ENCODE results near the gene AVL9. TPM values are rescaled to one million over a fixed set of nuclear protein-coding genes. Genes with fewer than 3 reads are reported as not detected.
"Not testable (repeated sequence)": the region's sequence is repeated elsewhere in the genome, so short reads cannot be mapped to it uniquely, and the experiment has no call there.

Gene AVL9
- polyA plus RNA-seq, 6 donors from 2014 or later, result 10.7 to 19.8 (median 15.8) TPM

DNA sequence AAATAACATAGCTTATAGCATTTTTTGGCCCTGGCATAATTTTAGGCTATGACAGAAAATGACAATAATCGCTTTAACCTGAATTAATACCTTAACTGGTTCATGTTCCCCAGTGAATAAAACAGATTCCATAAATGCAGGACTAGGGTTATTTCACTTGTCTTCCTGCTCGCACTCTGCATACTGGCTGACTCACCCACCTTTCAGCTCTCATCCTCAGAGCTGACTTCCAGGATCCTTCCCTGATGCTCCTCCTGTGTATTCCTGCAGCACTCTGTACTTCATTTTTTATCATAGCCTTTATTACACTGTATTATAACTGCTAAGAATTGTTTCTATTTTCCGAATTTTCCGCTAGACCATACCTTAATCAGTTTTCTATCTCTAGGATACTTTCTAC lies 123.7 kb downstream of the AVL9 start:
- peaks cover 0 to 13% (median 3%) of the 10 kb centered on the region in 3 donors for H3K4me1 Mint-ChIP-seq
- DNase-seq (no peak), ATAC-seq (ENCODE audit: low read depth in 2 of 2) (no peak)
- peak overlapping the region in 1 of 8 donors; percentile 11 for H3K4me3 Mint-ChIP-seq
- no peaks in the 10 kb centered on the region for H3K27me3 Mint-ChIP-seq
- H3K36me3 Mint-ChIP-seq, result peaks cover 0 to 15% of the 10 kb centered on the region in 2 donors
- no peak overlapping the region for H3K27ac Mint-ChIP-seq
- no peaks in the 10 kb centered on the region for H3K9me3 Mint-ChIP-seq

DNA sequence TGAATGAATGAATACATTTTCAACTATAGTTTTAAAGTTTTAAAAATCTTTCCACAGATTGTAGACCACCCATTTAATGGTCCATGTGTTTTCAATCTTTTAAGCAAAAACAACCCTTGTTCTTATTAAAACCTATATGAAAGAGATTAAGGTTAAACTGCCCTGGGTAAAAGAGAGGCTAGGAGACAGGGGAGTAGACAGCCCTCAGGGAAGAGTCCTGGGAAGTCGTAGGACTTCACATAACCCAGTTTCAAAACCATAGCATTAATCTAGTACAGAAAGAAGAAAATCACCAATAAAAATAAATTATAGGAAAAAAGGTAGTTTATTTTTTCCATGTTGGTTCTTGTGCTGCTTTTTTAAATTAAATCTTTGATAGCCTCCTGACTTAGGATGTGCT lies 124.1 kb downstream of the AVL9 start:
- H3K9me3 Mint-ChIP-seq; H3K27me3 Mint-ChIP-seq; DNase-seq; ATAC-seq (ENCODE audit: low read depth in 2 of 2): not testable (repeated sequence)
- H3K36me3 Mint-ChIP-seq, result peaks cover 0 to 15% of the 10 kb centered on the region in 2 donors
- peak overlapping the region in 1 of 8 donors; percentile 11 for H3K4me3 Mint-ChIP-seq
- peaks cover 0 to 13% (median 3%) of the 10 kb centered on the region in 3 donors for H3K4me1 Mint-ChIP-seq
- H3K27ac Mint-ChIP-seq, result peak overlapping the region in 1 of 6 donors; percentile 12

DNA sequence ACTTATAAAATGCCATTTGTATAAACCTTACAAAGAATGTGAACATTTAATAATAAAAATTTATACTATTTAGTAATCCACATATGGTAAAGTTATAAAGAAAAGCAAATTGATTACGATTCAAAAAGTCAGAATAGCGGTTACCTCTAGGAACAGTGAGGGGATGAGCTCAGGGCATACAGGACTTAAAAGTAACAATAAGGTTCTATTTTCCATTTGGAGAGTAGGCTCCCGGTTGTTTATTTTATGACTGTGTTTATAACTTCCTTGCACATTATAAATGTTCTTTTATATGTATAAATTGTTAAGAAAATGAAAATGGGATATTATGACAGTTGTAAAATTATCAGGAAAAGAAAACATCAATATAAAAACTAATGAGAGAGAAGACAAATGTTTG lies 135.7 kb downstream of the AVL9 start:
- Mint-ChIP-seq H3K4me3 (no peak overlapping the region), H3K9me3 (no peaks in the 10 kb centered on the region), H3K27me3 (no peaks in the 10 kb centered on the region), H3K4me1 (peaks cover 0 to 5% (median 0%) of the 10 kb centered on the region in 3 donors), H3K36me3 (peaks cover 0 to 9% of the 10 kb centered on the region in 2 donors), H3K27ac (no peak overlapping the region)
- ATAC-seq (ENCODE audit: low read depth in 2 of 2), result no peak
- DNase-seq, result no peak

DNA sequence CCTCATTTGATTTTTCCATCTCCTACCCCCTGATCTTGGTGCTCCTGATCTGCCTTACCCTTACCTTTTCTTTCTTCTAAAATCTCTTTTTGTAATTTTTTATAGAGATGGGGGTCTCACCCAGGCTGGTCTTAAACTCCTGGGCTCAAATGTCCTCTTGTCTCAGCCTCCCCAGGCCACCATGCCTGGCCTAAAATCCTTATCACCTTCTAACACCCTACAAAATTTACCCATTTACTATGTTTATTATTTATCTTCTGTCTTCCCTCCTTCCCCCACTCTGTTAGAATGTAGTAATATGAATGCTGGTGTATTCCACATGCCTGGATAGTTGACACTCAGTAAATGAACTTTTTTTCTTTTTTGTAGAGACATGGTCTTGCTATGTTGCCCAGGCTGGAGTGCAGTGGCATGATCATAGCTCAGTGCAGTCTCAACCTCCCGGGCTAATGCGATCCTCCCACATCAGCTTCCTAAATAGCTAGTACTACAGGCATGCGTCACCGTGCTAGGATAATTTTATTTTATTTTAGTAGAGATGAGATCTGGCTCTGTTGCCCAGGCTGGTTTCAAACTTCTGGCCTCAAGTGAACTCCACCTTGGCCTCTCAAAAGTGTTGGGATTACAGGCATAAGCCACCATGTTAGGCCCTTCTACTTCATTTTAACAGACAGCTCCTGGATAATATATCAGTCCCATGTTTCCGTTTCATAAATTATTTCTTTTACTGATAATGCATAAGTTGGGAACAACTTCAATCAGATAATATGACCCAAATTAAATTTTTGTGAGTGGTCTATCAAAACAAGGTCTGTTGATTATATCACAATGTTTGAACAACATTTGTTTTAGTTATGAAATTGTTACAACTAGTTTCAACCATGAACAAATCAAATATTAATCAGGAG lies 136.6 kb downstream of the AVL9 start:
- H3K36me3 Mint-ChIP-seq; H3K4me3 Mint-ChIP-seq; H3K9me3 Mint-ChIP-seq; DNase-seq; H3K27me3 Mint-ChIP-seq; H3K27ac Mint-ChIP-seq; ATAC-seq (ENCODE audit: low read depth in 2 of 2): not testable (repeated sequence)
- H3K4me1 Mint-ChIP-seq, result peaks cover 2 to 13% (median 6%) of the 10 kb centered on the region in 3 donors

DNA sequence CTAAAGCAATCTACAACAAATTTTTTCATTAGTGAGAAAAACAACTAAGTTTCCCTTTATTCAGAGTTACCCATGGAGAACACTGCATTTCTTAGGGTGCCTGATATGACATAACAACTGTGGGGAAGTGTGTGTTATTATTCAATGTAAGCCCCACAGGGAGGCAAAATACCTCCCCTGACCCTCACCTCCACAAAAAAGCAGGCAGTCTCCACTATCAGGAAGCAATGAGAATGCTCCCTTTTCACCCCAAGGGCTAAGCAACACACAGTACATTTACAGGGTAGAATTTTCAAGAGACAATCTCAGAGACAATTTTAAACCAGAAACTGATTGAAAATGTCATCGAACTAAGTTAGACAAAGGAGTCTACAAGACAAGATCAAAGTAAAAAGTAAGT lies 138.2 kb downstream of the AVL9 start:
- Mint-ChIP-seq H3K4me1 (peaks cover 16 to 28% (median 20%) of the 10 kb centered on the region in 3 donors), H3K27ac (peak overlapping the region in 1 of 6 donors; percentile 37)
- not testable (repeated sequence) for H3K4me3 Mint-ChIP-seq; ATAC-seq (ENCODE audit: low read depth in 2 of 2); H3K27me3 Mint-ChIP-seq; DNase-seq; H3K36me3 Mint-ChIP-seq; H3K9me3 Mint-ChIP-seq

DNA sequence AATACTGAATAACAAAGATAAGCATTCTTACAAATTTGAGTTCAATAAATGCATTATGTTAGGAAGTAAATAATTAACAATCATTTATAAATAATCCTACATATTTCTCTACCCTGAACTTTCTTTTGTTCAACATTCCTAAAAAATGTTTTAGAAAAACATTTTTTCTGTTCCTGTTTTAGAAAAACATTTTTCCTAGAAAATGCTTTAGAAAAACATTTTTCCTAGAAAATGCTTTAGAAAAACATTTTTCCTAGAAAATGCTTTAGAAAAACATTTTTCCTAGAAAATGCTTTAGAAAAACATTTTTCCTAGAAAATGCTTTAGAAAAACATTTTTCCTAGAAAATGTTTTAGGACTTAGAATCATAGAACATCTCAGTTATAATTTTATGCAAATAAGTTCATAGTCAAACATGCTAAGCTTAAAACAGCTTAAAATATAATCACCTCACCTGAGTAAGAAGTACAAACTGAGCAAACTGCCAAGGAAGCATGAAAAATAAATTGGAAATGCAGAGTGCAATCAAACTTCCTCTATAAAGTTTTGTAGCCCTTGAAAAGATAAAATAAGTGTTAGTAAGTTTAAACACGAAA lies 139.6 kb downstream of the AVL9 start:
- not testable (repeated sequence) for H3K27ac Mint-ChIP-seq; H3K27me3 Mint-ChIP-seq; DNase-seq; ATAC-seq (ENCODE audit: low read depth in 2 of 2); H3K4me3 Mint-ChIP-seq; H3K36me3 Mint-ChIP-seq; H3K9me3 Mint-ChIP-seq
- peaks cover 24 to 42% (median 31%) of the 10 kb centered on the region in 3 donors for H3K4me1 Mint-ChIP-seq

DNA sequence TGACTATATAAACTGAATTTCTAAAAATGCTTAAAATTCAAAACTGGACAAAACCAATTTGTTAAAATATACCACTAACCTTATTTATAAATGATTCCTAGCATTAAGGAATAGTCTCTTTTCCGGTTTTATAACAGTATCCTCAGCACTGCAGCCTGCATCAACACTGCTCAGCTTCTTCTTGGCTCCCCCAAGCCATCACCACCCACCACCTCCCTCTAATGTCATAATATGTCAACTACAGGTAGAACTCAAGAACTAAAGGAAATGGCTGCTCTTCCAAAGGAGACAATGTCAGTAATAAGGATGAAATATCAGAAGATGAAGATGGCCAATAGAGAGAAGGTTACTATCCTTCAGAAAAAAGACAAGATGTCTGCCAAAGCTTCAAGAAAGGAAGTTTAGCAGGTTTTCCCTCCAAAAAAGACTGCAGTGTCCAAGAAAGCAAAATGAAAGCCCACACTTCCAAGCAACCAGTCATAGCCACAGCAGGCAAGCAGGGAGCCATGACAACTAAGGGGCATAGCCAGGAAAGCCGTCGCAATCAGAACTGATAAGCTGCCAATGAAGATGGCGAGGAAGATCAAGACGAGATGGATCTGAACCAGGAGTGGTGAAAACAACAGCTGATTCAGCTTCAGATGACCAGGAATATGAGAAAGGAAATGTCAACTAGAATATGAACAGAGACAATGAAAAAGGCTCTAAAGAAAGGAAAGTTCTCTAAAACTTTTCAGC lies 141.6 kb downstream of the AVL9 start:
- not testable (repeated sequence) for DNase-seq; H3K36me3 Mint-ChIP-seq; H3K27me3 Mint-ChIP-seq; H3K9me3 Mint-ChIP-seq; ATAC-seq (ENCODE audit: low read depth in 2 of 2)
- H3K4me3 Mint-ChIP-seq, result peak overlapping the region in 4 of 8 donors; percentile 8 to 62 (median 19)
- peaks cover 24 to 52% (median 42%) of the 10 kb centered on the region in 3 donors for H3K4me1 Mint-ChIP-seq
- peak overlapping the region in 4 of 6 donors; percentile 20 to 86 (median 69) for H3K27ac Mint-ChIP-seq

DNA sequence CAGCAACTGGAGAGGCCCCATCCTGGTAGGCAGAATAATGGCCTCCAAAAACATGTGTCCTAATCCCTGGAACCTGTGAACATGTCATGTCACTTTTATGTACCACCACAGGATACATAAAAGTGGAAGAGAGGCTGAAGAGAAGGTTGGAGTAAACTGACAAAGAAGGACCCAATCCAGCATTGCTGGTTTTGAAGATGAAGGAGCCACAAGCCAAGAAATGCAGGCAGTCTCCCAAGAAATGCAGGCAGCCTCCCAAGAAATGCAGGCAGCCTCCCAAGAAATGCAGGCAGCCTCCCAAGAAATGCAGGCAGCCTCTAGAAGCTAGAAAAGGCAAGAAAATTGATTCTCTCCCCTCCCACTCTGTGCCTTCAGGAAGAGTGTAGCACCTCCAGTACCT lies 142.3 kb downstream of the AVL9 start:
- H3K9me3 Mint-ChIP-seq, result peaks cover 0 to 11% (median 7%) of the 10 kb centered on the region in 7 donors
- not testable (repeated sequence) for H3K27me3 Mint-ChIP-seq; ATAC-seq (ENCODE audit: low read depth in 2 of 2); DNase-seq
- H3K4me3 Mint-ChIP-seq, result peak overlapping the region in 4 of 8 donors; percentile 30 to 62 (median 52)
- H3K4me1 Mint-ChIP-seq, result peaks cover 24 to 58% (median 42%) of the 10 kb centered on the region in 3 donors
- peak overlapping the region in 3 of 6 donors; percentile 20 to 86 (median 65) for H3K27ac Mint-ChIP-seq
- peaks cover 10 to 11% of the 10 kb centered on the region in 2 donors for H3K36me3 Mint-ChIP-seq

Other genes starting within 250 kb of the AVL9 start
- gene LSM5, start 5.1 kb upstream of the AVL9 start, polyA plus RNA-seq (ENCODE audit: low read depth in 6 of 6), result 100 to 1,000 TPM; 106 to 178 (median 139) TPM